ENCODE measurements around the gene ETFA.
A peak's percentile ranks its signal among the peaks of the same experiment; 100 is the strongest.

ETFA gene

GRCh38 chr15:76208786-76209424 lies 102.4 kb downstream of the ETFA start:
- Histone ChIP-seq H3K27me3 (ENCODE audit: insufficient read depth, poor library complexity, severe bottlenecking) (no peaks in the 10 kb centered on the region), H3K9me3 (ENCODE audit: severe bottlenecking) (no peaks in the 10 kb centered on the region), H3K4me3 (ENCODE audit: severe bottlenecking) (no peak overlapping the region), H3K36me3 (ENCODE audit: low read depth) (peaks cover 12% of the 10 kb centered on the region; the same call in 1 of the 2 replicates), H3K27ac (ENCODE audit: poor library complexity, severe bottlenecking) (no peak overlapping the region), H3K4me1 (ENCODE audit: insufficient read depth, poor library complexity, severe bottlenecking) (no peaks in the 10 kb centered on the region)
- TF ChIP-seq CTCF (IDR thresholded peaks at IDR 0.05; ENCODE audit: poor library complexity, severe bottlenecking), result no peak
- DNase-seq (ENCODE audit: low spot score) (no peak), ATAC-seq (ENCODE audit: low read depth) (0 out of 3 replicates have a peak, but pooled peaks have one; percentile 15)

GRCh38 chr15:76208084-76208785 lies 103.0 kb downstream of the ETFA start:
- TF ChIP-seq CTCF (IDR thresholded peaks at IDR 0.05; ENCODE audit: poor library complexity, severe bottlenecking), result no peak
- Histone ChIP-seq H3K9me3 (ENCODE audit: severe bottlenecking) (no peaks in the 10 kb centered on the region), H3K36me3 (ENCODE audit: low read depth) (peaks cover 6% of the 10 kb centered on the region; the same call in 1 of the 2 replicates), H3K4me3 (ENCODE audit: severe bottlenecking) (no peak overlapping the region), H3K27ac (ENCODE audit: poor library complexity, severe bottlenecking) (no peak overlapping the region), H3K27me3 (ENCODE audit: insufficient read depth, poor library complexity, severe bottlenecking) (no peaks in the 10 kb centered on the region), H3K4me1 (ENCODE audit: insufficient read depth, poor library complexity, severe bottlenecking) (no peaks in the 10 kb centered on the region)
- no peak for ATAC-seq (ENCODE audit: low read depth)
- DNase-seq (ENCODE audit: low spot score), result no peak

- no peaks in the 10 kb centered on the region for H3K36me3 ChIP-seq (ENCODE audit: low read depth)
- H3K4me1 ChIP-seq (ENCODE audit: insufficient read depth, poor library complexity, severe bottlenecking), result no peaks in the 10 kb centered on the region
- H3K4me3 ChIP-seq (ENCODE audit: severe bottlenecking), result no peak overlapping the region
- no peak overlapping the region for H3K27ac ChIP-seq (ENCODE audit: poor library complexity, severe bottlenecking)
- no peak for TF ChIP-seq CTCF (IDR thresholded peaks at IDR 0.05; ENCODE audit: poor library complexity, severe bottlenecking)
- no peak for DNase-seq (ENCODE audit: low spot score)
- H3K27me3 ChIP-seq (ENCODE audit: insufficient read depth, poor library complexity, severe bottlenecking), result no peaks in the 10 kb centered on the region
- H3K9me3 ChIP-seq (ENCODE audit: severe bottlenecking), result no peaks in the 10 kb centered on the region
- no peak for ATAC-seq (ENCODE audit: low read depth)
These were observed 104.8 kb downstream of the ETFA start for GRCh38 chr15:76206325-76206976.

- no peak for TF ChIP-seq CTCF (IDR thresholded peaks at IDR 0.05; ENCODE audit: poor library complexity, severe bottlenecking)
- DNase-seq (ENCODE audit: low spot score), result peak; percentile 46
- H3K36me3 ChIP-seq (ENCODE audit: low read depth), result no peaks in the 10 kb centered on the region
- ATAC-seq (ENCODE audit: low read depth), result no peak
- H3K4me3 ChIP-seq (ENCODE audit: severe bottlenecking), result no peak overlapping the region
- no peaks in the 10 kb centered on the region for H3K9me3 ChIP-seq (ENCODE audit: severe bottlenecking)
- H3K4me1 ChIP-seq (ENCODE audit: insufficient read depth, poor library complexity, severe bottlenecking), result no peaks in the 10 kb centered on the region
- H3K27ac ChIP-seq (ENCODE audit: poor library complexity, severe bottlenecking), result no peak overlapping the region
- H3K27me3 ChIP-seq (ENCODE audit: insufficient read depth, poor library complexity, severe bottlenecking), result no peaks in the 10 kb centered on the region
These were observed 106.3 kb downstream of the ETFA start for GRCh38 chr15:76204916-76205460.
